HFF-Myc (cell line): Measurements from ENCODE around the gene CLCN5.

Experiments used
- DNase-seq: peaks from one replicate; pipeline ENCODE4 v3.0.0-alpha.2; 2011; ENCODE audit warnings: low read depth; ENCODE audit errors: extremely low read depth
- H3K4me3 ChIP-seq: replicated peaks from 2 replicates; pipeline ENCODE4 v1.5.1; 2011; ENCODE audit warnings: low read depth, mild to moderate bottlenecking, control low read depth, low read length
- TF ChIP-seq, protein P1 (sequence below): IDR thresholded peaks from 2 replicates; pipeline ENCODE4 v1.5.1; 2012; ENCODE audit warnings: mild to moderate bottlenecking, low read depth, low read length, control low read depth; ENCODE audit errors: missing control alignments

Gene CLCN5

DNA sequence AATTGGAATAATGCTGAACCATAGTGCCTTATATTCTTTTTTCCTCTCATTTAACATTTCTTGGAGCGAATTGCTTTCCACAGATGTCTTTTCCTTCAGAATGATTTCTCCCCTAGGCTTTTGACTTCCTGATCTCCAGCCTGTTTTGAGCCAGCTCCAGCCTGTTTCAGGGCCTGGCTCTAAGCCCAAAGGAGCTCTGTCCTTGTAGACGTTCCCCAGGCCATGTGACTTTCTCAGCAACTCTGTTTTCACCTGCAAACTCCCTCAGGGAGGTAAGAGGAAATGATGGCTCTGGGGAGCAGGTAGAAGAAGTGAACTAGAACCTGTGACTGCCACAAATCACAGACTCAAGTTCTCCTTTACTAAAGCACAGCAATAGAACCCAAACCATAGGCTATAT lies 189.3 kb downstream of the CLCN5 start:
- no peak for DNase-seq
- no peak overlapping the region for H3K4me3 ChIP-seq
- TF ChIP-seq, protein P1, sequence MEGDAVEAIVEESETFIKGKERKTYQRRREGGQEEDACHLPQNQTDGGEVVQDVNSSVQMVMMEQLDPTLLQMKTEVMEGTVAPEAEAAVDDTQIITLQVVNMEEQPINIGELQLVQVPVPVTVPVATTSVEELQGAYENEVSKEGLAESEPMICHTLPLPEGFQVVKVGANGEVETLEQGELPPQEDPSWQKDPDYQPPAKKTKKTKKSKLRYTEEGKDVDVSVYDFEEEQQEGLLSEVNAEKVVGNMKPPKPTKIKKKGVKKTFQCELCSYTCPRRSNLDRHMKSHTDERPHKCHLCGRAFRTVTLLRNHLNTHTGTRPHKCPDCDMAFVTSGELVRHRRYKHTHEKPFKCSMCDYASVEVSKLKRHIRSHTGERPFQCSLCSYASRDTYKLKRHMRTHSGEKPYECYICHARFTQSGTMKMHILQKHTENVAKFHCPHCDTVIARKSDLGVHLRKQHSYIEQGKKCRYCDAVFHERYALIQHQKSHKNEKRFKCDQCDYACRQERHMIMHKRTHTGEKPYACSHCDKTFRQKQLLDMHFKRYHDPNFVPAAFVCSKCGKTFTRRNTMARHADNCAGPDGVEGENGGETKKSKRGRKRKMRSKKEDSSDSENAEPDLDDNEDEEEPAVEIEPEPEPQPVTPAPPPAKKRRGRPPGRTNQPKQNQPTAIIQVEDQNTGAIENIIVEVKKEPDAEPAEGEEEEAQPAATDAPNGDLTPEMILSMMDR: no peak

DNA sequence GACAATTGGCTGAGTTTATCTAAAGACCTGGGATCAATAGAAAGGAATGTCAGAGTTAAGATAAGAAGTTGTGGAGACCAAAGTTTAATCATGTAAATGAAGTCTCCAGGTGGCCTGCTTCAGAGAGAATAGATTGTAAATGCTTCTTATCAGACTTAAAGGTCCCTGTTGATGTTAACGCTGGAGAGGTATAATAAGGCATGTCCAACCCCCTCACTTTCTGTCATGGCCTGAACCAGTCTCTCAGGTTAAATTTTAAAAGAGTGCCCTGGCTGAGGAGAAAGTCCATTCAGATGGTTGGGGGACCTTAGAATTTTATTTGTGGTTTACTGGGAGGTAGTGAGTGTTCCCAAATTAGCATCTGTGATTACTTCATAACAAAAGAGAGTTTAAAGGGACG lies 191.7 kb downstream of the CLCN5 start:
- TF ChIP-seq, protein P1: no peak
- DNase-seq: no peak

DNA sequence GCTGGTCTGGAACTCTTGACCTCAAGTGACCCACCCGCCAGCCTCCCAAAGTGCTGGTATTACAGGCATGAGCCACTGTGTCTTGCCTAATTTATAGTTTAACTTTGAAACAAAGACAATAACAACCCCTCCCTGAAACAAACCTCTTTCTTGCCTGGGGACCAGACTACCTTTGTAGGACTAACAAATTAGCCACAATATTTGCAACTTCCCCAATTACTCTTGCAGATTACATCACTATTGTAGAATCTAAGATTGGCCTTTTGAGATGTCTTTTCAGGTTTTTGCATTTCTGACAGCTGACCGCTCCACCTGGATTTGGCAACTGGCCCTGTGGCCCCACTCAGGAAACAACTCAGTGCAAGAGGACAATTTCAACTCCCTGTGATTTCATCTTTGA lies 193.6 kb downstream of the CLCN5 start:
- TF ChIP-seq, protein P1: no peak
- DNase-seq: no peak
- no peak overlapping the region for H3K4me3 ChIP-seq

More for the DNA sequence above, 191.7 kb downstream of the CLCN5 start:
- H3K4me3 ChIP-seq: no peak overlapping the region

DNA sequence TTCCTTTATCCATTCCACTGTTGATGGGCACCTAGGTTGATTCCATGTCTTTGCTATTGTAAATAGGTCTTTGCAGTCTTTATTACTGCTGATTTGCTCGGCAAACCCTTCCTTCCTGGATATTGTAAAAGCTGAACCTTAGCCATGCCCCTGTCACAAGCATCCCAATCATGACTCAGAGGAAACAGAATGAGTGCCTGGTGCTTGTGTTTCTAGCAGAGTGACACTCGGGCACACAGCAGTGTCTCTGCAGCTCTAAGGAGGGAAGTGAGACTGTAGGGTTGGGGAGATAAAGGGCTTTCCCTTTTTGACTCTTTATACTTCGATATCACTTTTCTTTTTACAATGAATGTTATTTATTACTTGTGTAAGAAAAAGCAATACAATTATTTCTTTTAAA lies 195.1 kb downstream of the CLCN5 start:
- no peak overlapping the region for H3K4me3 ChIP-seq
- DNase-seq: no peak
- TF ChIP-seq, protein P1: no peak

DNA sequence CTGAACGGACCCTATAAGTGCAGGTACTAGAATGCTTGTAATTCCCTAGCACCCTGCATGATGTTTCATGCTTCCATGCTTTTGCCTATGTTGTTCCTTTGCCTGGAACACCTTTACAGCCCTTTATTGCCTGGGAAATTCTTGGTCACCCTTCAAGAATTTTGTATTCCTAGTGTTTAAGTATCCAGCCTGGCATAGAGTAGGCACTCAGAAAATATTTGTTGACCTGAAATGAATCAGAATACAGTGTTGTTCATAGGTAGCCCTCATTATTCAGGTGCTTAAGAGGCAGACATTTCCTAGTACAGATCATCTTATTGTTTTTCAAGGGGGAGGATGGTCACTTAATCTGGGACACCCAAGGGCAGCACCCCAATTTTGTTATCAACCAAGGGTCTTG lies 203.1 kb downstream of the CLCN5 start:
- TF ChIP-seq, protein P1: no peak
- no peak overlapping the region for H3K4me3 ChIP-seq
- no peak for DNase-seq

DNA sequence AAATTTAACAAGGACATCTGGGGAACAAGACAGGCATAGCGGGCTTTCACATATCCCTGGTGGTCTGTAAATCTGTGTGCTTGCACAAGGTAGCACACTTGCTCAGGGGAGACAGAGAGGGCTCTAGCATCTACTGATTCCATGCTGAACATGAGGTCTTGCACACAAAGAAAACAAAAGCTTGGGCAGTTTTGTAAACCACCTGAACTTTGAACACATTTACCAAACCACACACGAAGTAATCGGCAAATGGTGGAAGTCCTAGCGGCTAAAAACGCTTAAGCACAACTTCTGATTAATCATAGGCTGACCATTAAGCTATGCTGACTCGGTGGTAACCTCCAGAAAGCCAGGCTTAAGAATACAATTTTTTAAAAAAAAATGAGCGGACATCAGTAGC lies 225.6 kb downstream of the CLCN5 start:
- no peak for DNase-seq
- TF ChIP-seq, protein P1: no peak
- H3K4me3 ChIP-seq: no peak overlapping the region
